WI38 (cell line): ENCODE measurements around the gene RBMS3.

ENCODE experiments used
- H3K4me3 ChIP-seq: 2 replicates; pipeline ENCODE4 v1.5.1; 2011; ENCODE audit warnings: low read depth, mild to moderate bottlenecking, control low read depth, low read length
- CTCF ChIP-seq: IDR thresholded peaks from 2 replicates; pipeline ENCODE4 v1.5.1; 2012; ENCODE audit warnings: low read depth, mild to moderate bottlenecking, control low read depth, low read length

The RBMS3 gene

GRCh38 chr3:29263476-29263875 is 17.4 kb upstream of the RBMS3 start:
- no peak overlapping the region for H3K4me3 ChIP-seq
- TF ChIP-seq CTCF, result no peak

GRCh38 chr3:29265509-29266072 is 15.3 kb upstream of the RBMS3 start:
- H3K4me3 ChIP-seq, result no peak overlapping the region
- TF ChIP-seq CTCF, result no peak

GRCh38 chr3:29267226-29267625 is 13.6 kb upstream of the RBMS3 start:
- no peak overlapping the region for H3K4me3 ChIP-seq
- no peak for TF ChIP-seq CTCF

GRCh38 chr3:29268651-29269050 is 12.2 kb upstream of the RBMS3 start:
- no peak overlapping the region for H3K4me3 ChIP-seq
- no peak for TF ChIP-seq CTCF

GRCh38 chr3:29270752-29271151 is 10.1 kb upstream of the RBMS3 start:
- no peak for TF ChIP-seq CTCF
- no peak overlapping the region for H3K4me3 ChIP-seq

GRCh38 chr3:29271475-29271874 is 9.4 kb upstream of the RBMS3 start:
- no peak for TF ChIP-seq CTCF
- no peak overlapping the region for H3K4me3 ChIP-seq

- TF ChIP-seq CTCF, result no peak
Measured at GRCh38 chr3:29274667-29275066, 6.2 kb upstream of the RBMS3 start.

More at GRCh38 chr3:29274667-29275066, 6.2 kb upstream of the RBMS3 start:
- H3K4me3 ChIP-seq, result no peak overlapping the region
